OCI-LY1 (cell line): ENCODE data around the gene HEATR1.

Experiments
- CTCF ChIP-seq: fragments of 200-600 bp; sonication (generic), shearing (Covaris generic); IDR thresholded peaks from 2 replicates; pipeline ENCODE4 v1.5.1; 2017; ENCODE audit warnings: mild to moderate bottlenecking, antibody characterized with exemption, low read length, moderate library complexity, mixed read lengths
- EZH2 ChIP-seq: fragments of 200-600 bp; sonication (generic), shearing (Covaris generic); IDR thresholded peaks from 2 replicates; pipeline ENCODE4 v1.8.0; 2017; ENCODE audit warnings: borderline replicate concordance, mixed run types, mild to moderate bottlenecking, antibody characterized with exemption, low read length, moderate library complexity, mixed read lengths

GRCh38 chr1:236575523-236575922 is 28.8 kb downstream of the HEATR1 start:
- TF ChIP-seq CTCF (no peak), EZH2 (no peak)
